ENCODE measurements around the gene INTS4. TPM values are rescaled to one million over a fixed set of nuclear protein-coding genes. Genes with fewer than 3 reads are reported as not detected.
"Not testable (repeated sequence)": the region's sequence is repeated elsewhere in the genome, so short reads cannot be mapped to it uniquely, and the experiment has no call there.

Gene INTS4
- polyA plus RNA-seq, 3 donors = 23.5 to 41.7 (median 29.0) TPM

GRCh38 chr11:77909277-77909676 lies 85.2 kb downstream of the INTS4 start:
- no peaks in the 10 kb centered on the region for H3K79me2 ChIP-seq (ENCODE audit: insufficient read depth, low read length)
- Mint-ChIP-seq H3K36me3 (peaks cover 51 to 62% of the 10 kb centered on the region in 2 donors), H3K27ac (no peak overlapping the region), H3K9me3 (no peaks in the 10 kb centered on the region), H3K4me3 (no peak overlapping the region), H3K27me3 (ENCODE audit: low read depth in 3 of 3) (no peaks in the 10 kb centered on the region), H3K4me1 (no peaks in the 10 kb centered on the region)
- H3K4me3 ChIP-seq (replicated peaks in 1 of 3; ENCODE audit: low read depth in 2 of 3, low read length in 3 of 3) = no peak overlapping the region
- intact Hi-C loops (cut with micrococcal nuclease) = no loop called here
- WGBS (ENCODE audit: insufficient coverage) = no CpG with 5 or more reads among the region's 2 CpGs
- no peaks in the 10 kb centered on the region for H3K27me3 ChIP-seq (ENCODE audit: control insufficient read depth in 2 of 2, insufficient read depth in 2 of 2, low read length in 2 of 2)
- no peaks in the 10 kb centered on the region for H3K9me3 ChIP-seq (replicated peaks in 1 of 2; ENCODE audit: control insufficient read depth in 1 of 2, insufficient read depth in 1 of 2, low read length in 2 of 2)
- H3K9ac ChIP-seq (ENCODE audit: insufficient read depth, low read length, poor library complexity, severe bottlenecking) = no peak overlapping the region
- no peak overlapping the region for H2AFZ ChIP-seq (ENCODE audit: insufficient read depth, low read depth, low read length, poor library complexity, severe bottlenecking)
- TF ChIP-seq CTCF (IDR thresholded peaks at IDR 0.05) = no peak
- H3K27ac ChIP-seq (ENCODE audit: low read depth in 1 of 2, low read length in 2 of 2) = no peak overlapping the region
- peaks cover 34 to 68% of the 10 kb centered on the region in 2 donors for H3K36me3 ChIP-seq (replicated peaks in 1 of 2; ENCODE audit: control insufficient read depth in 1 of 2, insufficient read depth in 2 of 2, low read length in 2 of 2)
- no peak for DNase-seq
- no peak overlapping the region for H3K4me2 ChIP-seq (replicated peaks; ENCODE audit: extremely low read depth, low read length, poor library complexity, severe bottlenecking)
- no peaks in the 10 kb centered on the region for H4K20me1 ChIP-seq (ENCODE audit: insufficient read depth, low read length)
- no peaks in the 10 kb centered on the region for H3K4me1 ChIP-seq (ENCODE audit: control insufficient read depth in 1 of 2, insufficient read depth in 2 of 2, low read length in 2 of 2)

GRCh38 chr11:77908835-77909234 lies 85.6 kb downstream of the INTS4 start:
- Histone ChIP-seq H3K4me1 (ENCODE audit: control insufficient read depth in 1 of 2, insufficient read depth in 2 of 2, low read length in 2 of 2) (no peaks in the 10 kb centered on the region), H2AFZ (ENCODE audit: insufficient read depth, low read depth, low read length, poor library complexity, severe bottlenecking) (no peak overlapping the region), H3K9me3 (replicated peaks in 1 of 2; ENCODE audit: control insufficient read depth in 1 of 2, insufficient read depth in 1 of 2, low read length in 2 of 2) (no peaks in the 10 kb centered on the region), H3K4me3 (replicated peaks in 1 of 3; ENCODE audit: low read depth in 2 of 3, low read length in 3 of 3) (no peak overlapping the region), H3K27ac (ENCODE audit: low read depth in 1 of 2, low read length in 2 of 2) (no peak overlapping the region), H3K36me3 (replicated peaks in 1 of 2; ENCODE audit: control insufficient read depth in 1 of 2, insufficient read depth in 2 of 2, low read length in 2 of 2) (peaks cover 34 to 65% of the 10 kb centered on the region in 2 donors), H3K9ac (ENCODE audit: insufficient read depth, low read length, poor library complexity, severe bottlenecking) (no peak overlapping the region), H3K27me3 (ENCODE audit: control insufficient read depth in 2 of 2, insufficient read depth in 2 of 2, low read length in 2 of 2) (no peaks in the 10 kb centered on the region), H3K4me2 (replicated peaks; ENCODE audit: extremely low read depth, low read length, poor library complexity, severe bottlenecking) (no peak overlapping the region), H4K20me1 (ENCODE audit: insufficient read depth, low read length) (no peaks in the 10 kb centered on the region), H3K79me2 (ENCODE audit: insufficient read depth, low read length) (no peaks in the 10 kb centered on the region)
- intact Hi-C loops (cut with micrococcal nuclease) = no loop called here
- no peaks in the 10 kb centered on the region for H3K27me3 Mint-ChIP-seq (ENCODE audit: low read depth in 3 of 3)
- H3K4me3 Mint-ChIP-seq = no peak overlapping the region
- no peaks in the 10 kb centered on the region for H3K9me3 Mint-ChIP-seq
- DNase-seq = no peak
- H3K4me1 Mint-ChIP-seq = no peaks in the 10 kb centered on the region
- no peak overlapping the region for H3K27ac Mint-ChIP-seq
- no peak for TF ChIP-seq CTCF (IDR thresholded peaks at IDR 0.05)
- peaks cover 50 to 61% of the 10 kb centered on the region in 2 donors for H3K36me3 Mint-ChIP-seq
- WGBS (ENCODE audit: insufficient coverage) = no CpG with 5 or more reads among the region's 2 CpGs

GRCh38 chr11:77894949-77895348 lies 99.5 kb downstream of the INTS4 start:
- H3K4me1 Mint-ChIP-seq; H3K9me3 Mint-ChIP-seq; H3K4me2 ChIP-seq (replicated peaks; ENCODE audit: extremely low read depth, low read length, poor library complexity, severe bottlenecking); H3K9ac ChIP-seq (ENCODE audit: insufficient read depth, low read length, poor library complexity, severe bottlenecking); H3K27me3 ChIP-seq (ENCODE audit: control insufficient read depth in 2 of 2, insufficient read depth in 2 of 2, low read length in 2 of 2); DNase-seq; H4K20me1 ChIP-seq (ENCODE audit: insufficient read depth, low read length); H3K9me3 ChIP-seq (replicated peaks in 1 of 2; ENCODE audit: control insufficient read depth in 1 of 2, insufficient read depth in 1 of 2, low read length in 2 of 2); H3K27me3 Mint-ChIP-seq (ENCODE audit: low read depth in 3 of 3); H3K27ac ChIP-seq (ENCODE audit: low read depth in 1 of 2, low read length in 2 of 2); H3K4me1 ChIP-seq (ENCODE audit: control insufficient read depth in 1 of 2, insufficient read depth in 2 of 2, low read length in 2 of 2); H3K4me3 ChIP-seq (replicated peaks in 1 of 3; ENCODE audit: low read depth in 2 of 3, low read length in 3 of 3); H3K79me2 ChIP-seq (ENCODE audit: insufficient read depth, low read length); H3K27ac Mint-ChIP-seq; intact Hi-C loops (cut with micrococcal nuclease); H2AFZ ChIP-seq (ENCODE audit: insufficient read depth, low read depth, low read length, poor library complexity, severe bottlenecking); H3K4me3 Mint-ChIP-seq: not testable (repeated sequence)
- WGBS (ENCODE audit: insufficient coverage) = no CpG with 5 or more reads among the region's 1 CpG
- peaks cover 41 to 51% of the 10 kb centered on the region in 2 donors for H3K36me3 ChIP-seq (replicated peaks in 1 of 2; ENCODE audit: control insufficient read depth in 1 of 2, insufficient read depth in 2 of 2, low read length in 2 of 2)
- peaks cover 51 to 79% of the 10 kb centered on the region in 2 donors for H3K36me3 Mint-ChIP-seq

All from CD14-positive monocyte (primary cell).